ENCODE data around the gene IGSF23. TPM values are rescaled to one million over a fixed set of nuclear protein-coding genes. Genes with fewer than 3 reads are reported as not detected.
"Not testable (repeated sequence)": the region's sequence is repeated elsewhere in the genome, so short reads cannot be mapped to it uniquely, and the experiment has no call there.

IGSF23 gene
- total RNA-seq, 4 donors from 2014 or later = not detected

DNA sequence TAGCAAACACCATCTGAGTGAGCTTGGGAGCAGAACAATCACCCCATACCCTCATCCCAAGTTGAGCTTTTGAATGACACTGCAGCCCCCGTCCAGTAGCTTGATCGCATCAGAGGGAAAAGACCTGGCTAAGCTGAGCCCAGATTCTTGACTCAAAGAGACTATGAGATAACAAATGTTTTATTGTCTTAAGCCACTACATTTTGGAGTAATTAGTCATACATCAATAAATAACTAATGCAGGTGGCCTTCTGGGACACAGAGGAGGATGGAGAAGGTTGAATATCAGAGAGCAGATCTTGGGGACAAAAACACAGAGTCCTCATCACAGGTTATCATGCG, 24.6 kb upstream of the IGSF23 start:
- H3K9me3 ChIP-seq = no peaks in the 10 kb centered on the region
- no peaks in the 10 kb centered on the region for H3K27me3 ChIP-seq
- TF ChIP-seq EP300 (IDR thresholded peaks at IDR 0.05) (no peak), CTCF (IDR thresholded peaks at IDR 0.05) (no peak), POLR2A (IDR thresholded peaks at IDR 0.05) (no peak)
- DNase-seq (ENCODE audit: low spot score in 2 of 2) = no peak
- 80 to 89% methylated on average over 3 of the region's 3 CpGs for WGBS, 2 donors
- no peaks in the 10 kb centered on the region for H3K4me1 ChIP-seq
- no peak overlapping the region for H3K4me3 ChIP-seq
- no peaks in the 10 kb centered on the region for H3K36me3 ChIP-seq
- no peak overlapping the region for H3K27ac ChIP-seq

GRCh38 chr19:44590245-44591059, 22.9 kb upstream of the IGSF23 start:
- Histone ChIP-seq H3K9me3 (no peaks in the 10 kb centered on the region), H3K4me1 (no peaks in the 10 kb centered on the region), H3K27ac (no peak overlapping the region), H3K4me3 (no peak overlapping the region), H3K27me3 (no peaks in the 10 kb centered on the region), H3K36me3 (no peaks in the 10 kb centered on the region)
- 50 to 65% methylated on average over 9 of the region's 9 CpGs for WGBS, 2 donors
- DNase-seq (ENCODE audit: low spot score in 2 of 2) = no peak
- TF ChIP-seq CTCF (IDR thresholded peaks at IDR 0.05) (no peak), POLR2A (IDR thresholded peaks at IDR 0.05) (no peak), EP300 (IDR thresholded peaks at IDR 0.05) (no peak)

DNA sequence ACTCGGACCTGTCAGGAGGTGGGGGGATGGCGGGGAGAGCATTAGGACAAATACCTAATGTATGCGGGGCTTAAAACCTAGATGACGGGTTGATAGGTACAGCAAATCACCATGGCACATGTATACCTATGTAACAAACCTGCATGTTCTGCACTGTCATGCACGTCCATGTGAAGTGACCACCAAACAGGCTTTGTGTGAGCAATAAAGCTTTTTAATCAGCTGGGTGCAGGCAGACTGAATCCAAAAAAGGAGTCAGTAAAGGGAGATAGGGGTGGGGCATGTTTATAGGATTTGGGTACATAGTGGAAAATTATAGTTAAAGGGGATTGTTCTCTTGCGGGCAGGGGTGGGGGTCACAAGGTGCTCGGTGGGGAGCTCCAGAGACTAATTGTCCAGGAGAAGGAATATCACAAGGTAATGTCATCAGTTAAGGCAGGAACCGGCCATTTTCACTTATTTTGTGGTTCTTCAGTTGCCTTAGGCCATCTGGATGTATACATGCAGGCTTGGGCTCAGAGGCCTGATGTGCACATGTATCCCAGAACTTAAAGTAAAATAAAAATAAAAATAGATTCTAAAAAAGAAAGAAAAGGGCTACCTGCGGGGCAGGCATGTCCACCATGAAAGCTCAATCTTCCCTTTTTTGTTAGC, 21.9 kb upstream of the IGSF23 start:
- not testable (repeated sequence) for H3K27me3 ChIP-seq; DNase-seq (ENCODE audit: low spot score in 2 of 2); H3K9me3 ChIP-seq; H3K27ac ChIP-seq; H3K4me1 ChIP-seq; H3K4me3 ChIP-seq; H3K36me3 ChIP-seq
- WGBS, 2 donors = 84 to 86% methylated on average over 9 of the region's 9 CpGs

DNA sequence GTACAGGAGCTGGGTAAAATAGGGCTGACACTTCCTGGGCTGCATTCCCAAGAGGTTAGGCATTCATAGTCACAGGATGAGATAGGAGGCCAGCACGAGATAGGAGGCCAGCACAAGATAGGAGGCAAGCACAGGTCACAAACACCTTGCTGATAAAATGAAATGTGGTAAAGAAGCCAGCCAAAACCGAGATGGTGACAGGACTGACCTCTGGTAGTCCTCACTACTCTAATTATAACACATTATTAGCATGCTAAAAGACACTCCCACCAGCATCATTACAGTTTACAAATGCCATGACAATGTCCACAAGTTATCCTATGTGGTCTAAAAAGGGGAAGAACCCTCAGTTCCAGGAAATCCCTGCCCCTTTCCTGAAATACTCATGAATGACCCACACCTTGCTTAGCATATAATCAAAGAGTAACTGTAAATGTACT, 20.9 kb upstream of the IGSF23 start:
- H3K27ac ChIP-seq = no peak overlapping the region
- no peak for DNase-seq (ENCODE audit: low spot score in 2 of 2)
- no peak overlapping the region for H3K4me3 ChIP-seq
- TF ChIP-seq CTCF (IDR thresholded peaks at IDR 0.05) = no peak
- TF ChIP-seq EP300 (IDR thresholded peaks at IDR 0.05) = no peak
- TF ChIP-seq POLR2A (IDR thresholded peaks at IDR 0.05) = no peak
- H3K27me3 ChIP-seq = no peaks in the 10 kb centered on the region
- no peaks in the 10 kb centered on the region for H3K36me3 ChIP-seq
- no peaks in the 10 kb centered on the region for H3K4me1 ChIP-seq
- H3K9me3 ChIP-seq = no peaks in the 10 kb centered on the region
- 45 to 53% methylated on average over 2 of the region's 2 CpGs for WGBS, 2 donors

GRCh38 chr19:44593294-44593693, 20.1 kb upstream of the IGSF23 start:
- peaks cover 0 to 1% (median 0%) of the 10 kb centered on the region in 4 donors for H3K9me3 ChIP-seq
- no peak for DNase-seq (ENCODE audit: low spot score in 2 of 2)
- no peak overlapping the region for H3K4me3 ChIP-seq
- H3K36me3 ChIP-seq = no peaks in the 10 kb centered on the region
- WGBS, 2 donors = 76 to 80% methylated on average over 1 of the region's 1 CpG
- no peak overlapping the region for H3K27ac ChIP-seq
- no peaks in the 10 kb centered on the region for H3K27me3 ChIP-seq
- no peaks in the 10 kb centered on the region for H3K4me1 ChIP-seq
- TF ChIP-seq CTCF (IDR thresholded peaks at IDR 0.05) (no peak), EP300 (IDR thresholded peaks at IDR 0.05) (no peak)

GRCh38 chr19:44593866-44594266, 19.5 kb upstream of the IGSF23 start:
- not testable (repeated sequence) for H3K36me3 ChIP-seq; DNase-seq (ENCODE audit: low spot score in 2 of 2); H3K27me3 ChIP-seq; H3K9me3 ChIP-seq; H3K4me1 ChIP-seq; H3K27ac ChIP-seq; H3K4me3 ChIP-seq
- WGBS, 2 donors = 5 to 22% methylated on average over 1 of the region's 1 CpG

Data from tibial nerve (tissue), 4 donors.